Measurements from ENCODE around the gene TRIM45. TPM values are rescaled to one million over a fixed set of nuclear protein-coding genes. Genes with fewer than 3 reads are reported as not detected.

The TRIM45 gene
- polyA plus RNA-seq, 1 of the 3 experiments (the other 2 are of a cell fraction), result 7.4 TPM

- H3F3A ChIP-seq (replicated peaks; ENCODE audit: insufficient read depth), result no peaks in the 10 kb centered on the region
Measured at GRCh38 chr1:117167402-117167801, 45.9 kb upstream of the TRIM45 start.

GRCh38 chr1:117166076-117166475 lies 44.5 kb upstream of the TRIM45 start:
- WGBS (ENCODE audit: low lambda C conversion rate), result 71% methylated on average over 2 of the region's 2 CpGs
- CTCF ChIA-PET, result interaction anchor here (1.3 kb wide), 1 partner anchor 13 kb away, joined by 3 read pairs; no protein-coding TSS in a partner anchor
- no peak overlapping the region for H3K4me3 ChIP-seq (ENCODE audit: low read depth in 2 of 2, low read length in 1 of 2)
- no peak for DNase-seq
- H3K4me1 ChIP-seq (ENCODE audit: control insufficient read depth in 1 of 2, insufficient read depth in 2 of 2, low read depth in 1 of 2, low read length in 1 of 2), result no peaks in the 10 kb centered on the region
- no peaks in the 10 kb centered on the region for H3K9me3 ChIP-seq
- no peaks in the 10 kb centered on the region for H4K20me1 ChIP-seq (ENCODE audit: insufficient read depth)
- no peak overlapping the region for H3K27ac ChIP-seq (ENCODE audit: low read depth in 2 of 2, low read length in 1 of 2)
- H3F3A ChIP-seq (replicated peaks; ENCODE audit: insufficient read depth), result no peaks in the 10 kb centered on the region
- no peaks in the 10 kb centered on the region for H3K27me3 ChIP-seq (ENCODE audit: insufficient read depth)
- H3K4me2 ChIP-seq, result no peak overlapping the region
- H2AFZ ChIP-seq (ENCODE audit: low read depth), result no peak overlapping the region
- H3K9me2 ChIP-seq, result no peaks in the 10 kb centered on the region
- H3K9ac ChIP-seq, result no peak overlapping the region
- H3K79me2 ChIP-seq (ENCODE audit: insufficient read depth), result no peaks in the 10 kb centered on the region
- H3K36me3 ChIP-seq (replicated peaks in 1 of 2; ENCODE audit: control insufficient read depth in 1 of 2, insufficient read depth in 2 of 2, low read length in 1 of 2), result no peaks in the 10 kb centered on the region
- POLR2A ChIA-PET, result no interaction called here
- TF ChIP-seq ELF1 (IDR thresholded peaks at IDR 0.05), result no peak
- TF ChIP-seq, protein P1, sequence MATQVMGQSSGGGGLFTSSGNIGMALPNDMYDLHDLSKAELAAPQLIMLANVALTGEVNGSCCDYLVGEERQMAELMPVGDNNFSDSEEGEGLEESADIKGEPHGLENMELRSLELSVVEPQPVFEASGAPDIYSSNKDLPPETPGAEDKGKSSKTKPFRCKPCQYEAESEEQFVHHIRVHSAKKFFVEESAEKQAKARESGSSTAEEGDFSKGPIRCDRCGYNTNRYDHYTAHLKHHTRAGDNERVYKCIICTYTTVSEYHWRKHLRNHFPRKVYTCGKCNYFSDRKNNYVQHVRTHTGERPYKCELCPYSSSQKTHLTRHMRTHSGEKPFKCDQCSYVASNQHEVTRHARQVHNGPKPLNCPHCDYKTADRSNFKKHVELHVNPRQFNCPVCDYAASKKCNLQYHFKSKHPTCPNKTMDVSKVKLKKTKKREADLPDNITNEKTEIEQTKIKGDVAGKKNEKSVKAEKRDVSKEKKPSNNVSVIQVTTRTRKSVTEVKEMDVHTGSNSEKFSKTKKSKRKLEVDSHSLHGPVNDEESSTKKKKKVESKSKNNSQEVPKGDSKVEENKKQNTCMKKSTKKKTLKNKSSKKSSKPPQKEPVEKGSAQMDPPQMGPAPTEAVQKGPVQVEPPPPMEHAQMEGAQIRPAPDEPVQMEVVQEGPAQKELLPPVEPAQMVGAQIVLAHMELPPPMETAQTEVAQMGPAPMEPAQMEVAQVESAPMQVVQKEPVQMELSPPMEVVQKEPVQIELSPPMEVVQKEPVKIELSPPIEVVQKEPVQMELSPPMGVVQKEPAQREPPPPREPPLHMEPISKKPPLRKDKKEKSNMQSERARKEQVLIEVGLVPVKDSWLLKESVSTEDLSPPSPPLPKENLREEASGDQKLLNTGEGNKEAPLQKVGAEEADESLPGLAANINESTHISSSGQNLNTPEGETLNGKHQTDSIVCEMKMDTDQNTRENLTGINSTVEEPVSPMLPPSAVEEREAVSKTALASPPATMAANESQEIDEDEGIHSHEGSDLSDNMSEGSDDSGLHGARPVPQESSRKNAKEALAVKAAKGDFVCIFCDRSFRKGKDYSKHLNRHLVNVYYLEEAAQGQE (IDR thresholded peaks at IDR 0.05; ENCODE audit: low read depth, low read length), result no peak
- TF ChIP-seq, protein P2, sequence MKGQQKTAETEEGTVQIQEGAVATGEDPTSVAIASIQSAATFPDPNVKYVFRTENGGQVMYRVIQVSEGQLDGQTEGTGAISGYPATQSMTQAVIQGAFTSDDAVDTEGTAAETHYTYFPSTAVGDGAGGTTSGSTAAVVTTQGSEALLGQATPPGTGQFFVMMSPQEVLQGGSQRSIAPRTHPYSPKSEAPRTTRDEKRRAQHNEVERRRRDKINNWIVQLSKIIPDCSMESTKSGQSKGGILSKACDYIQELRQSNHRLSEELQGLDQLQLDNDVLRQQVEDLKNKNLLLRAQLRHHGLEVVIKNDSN (IDR thresholded peaks at IDR 0.05; ENCODE audit: borderline replicate concordance, low read depth), result no peak
- TF ChIP-seq, protein P3, sequence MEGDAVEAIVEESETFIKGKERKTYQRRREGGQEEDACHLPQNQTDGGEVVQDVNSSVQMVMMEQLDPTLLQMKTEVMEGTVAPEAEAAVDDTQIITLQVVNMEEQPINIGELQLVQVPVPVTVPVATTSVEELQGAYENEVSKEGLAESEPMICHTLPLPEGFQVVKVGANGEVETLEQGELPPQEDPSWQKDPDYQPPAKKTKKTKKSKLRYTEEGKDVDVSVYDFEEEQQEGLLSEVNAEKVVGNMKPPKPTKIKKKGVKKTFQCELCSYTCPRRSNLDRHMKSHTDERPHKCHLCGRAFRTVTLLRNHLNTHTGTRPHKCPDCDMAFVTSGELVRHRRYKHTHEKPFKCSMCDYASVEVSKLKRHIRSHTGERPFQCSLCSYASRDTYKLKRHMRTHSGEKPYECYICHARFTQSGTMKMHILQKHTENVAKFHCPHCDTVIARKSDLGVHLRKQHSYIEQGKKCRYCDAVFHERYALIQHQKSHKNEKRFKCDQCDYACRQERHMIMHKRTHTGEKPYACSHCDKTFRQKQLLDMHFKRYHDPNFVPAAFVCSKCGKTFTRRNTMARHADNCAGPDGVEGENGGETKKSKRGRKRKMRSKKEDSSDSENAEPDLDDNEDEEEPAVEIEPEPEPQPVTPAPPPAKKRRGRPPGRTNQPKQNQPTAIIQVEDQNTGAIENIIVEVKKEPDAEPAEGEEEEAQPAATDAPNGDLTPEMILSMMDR (IDR thresholded peaks at IDR 0.05), result no peak
- TF ChIP-seq FOSL2 (IDR thresholded peaks at IDR 0.05; ENCODE audit: borderline replicate concordance, low read depth), result no peak
- TF ChIP-seq RAD21 (IDR thresholded peaks at IDR 0.05; ENCODE audit: low read length), result no peak
- no peak for TF ChIP-seq MEF2A (IDR thresholded peaks at IDR 0.05; ENCODE audit: borderline replicate concordance, low read depth)
- TF ChIP-seq TCF12 (IDR thresholded peaks at IDR 0.05), result no peak
- no peak for TF ChIP-seq TEAD4 (IDR thresholded peaks at IDR 0.05; ENCODE audit: borderline replicate concordance, insufficient read depth)
- TF ChIP-seq FOXJ3 (CRISPR knock-in tag; IDR thresholded peaks at IDR 0.05), result no peak
- TF ChIP-seq EZH2phosphoT487 (IDR thresholded peaks at IDR 0.05; ENCODE audit: borderline replicate concordance, low read depth), result no peak
- no peak for TF ChIP-seq FOXM1 (IDR thresholded peaks at IDR 0.05; ENCODE audit: low read depth)
- no peak for TF ChIP-seq SMC3 (IDR thresholded peaks at IDR 0.05; ENCODE audit: low read depth, low read length)
- no peak for TF ChIP-seq NRF1 (IDR thresholded peaks at IDR 0.05; ENCODE audit: low read depth, low read length)
- TF ChIP-seq TAF1 (IDR thresholded peaks at IDR 0.05; ENCODE audit: borderline replicate concordance, low read depth, low read length), result no peak
- TF ChIP-seq CHD2 (IDR thresholded peaks at IDR 0.05; ENCODE audit: low read length, partially characterized antibody), result no peak
- TF ChIP-seq RFX5 (IDR thresholded peaks at IDR 0.05; ENCODE audit: low read length), result no peak
- TF ChIP-seq GABPA (IDR thresholded peaks at IDR 0.05; ENCODE audit: low read depth), result no peak
- TF ChIP-seq, protein P4, sequence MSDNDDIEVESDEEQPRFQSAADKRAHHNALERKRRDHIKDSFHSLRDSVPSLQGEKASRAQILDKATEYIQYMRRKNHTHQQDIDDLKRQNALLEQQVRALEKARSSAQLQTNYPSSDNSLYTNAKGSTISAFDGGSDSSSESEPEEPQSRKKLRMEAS (IDR thresholded peaks at IDR 0.05; ENCODE audit: low read depth), result no peak
- TF ChIP-seq MXI1 (IDR thresholded peaks at IDR 0.05; ENCODE audit: low read depth, low read length), result no peak

More at GRCh38 chr1:117167402-117167801, 45.9 kb upstream of the TRIM45 start:
- Histone ChIP-seq H4K20me1 (ENCODE audit: insufficient read depth) (no peaks in the 10 kb centered on the region), H3K79me2 (ENCODE audit: insufficient read depth) (no peaks in the 10 kb centered on the region), H2AFZ (ENCODE audit: low read depth) (no peak overlapping the region), H3K9me2 (no peaks in the 10 kb centered on the region), H3K4me1 (ENCODE audit: control insufficient read depth in 1 of 2, insufficient read depth in 2 of 2, low read depth in 1 of 2, low read length in 1 of 2) (no peaks in the 10 kb centered on the region), H3K27me3 (ENCODE audit: insufficient read depth) (no peaks in the 10 kb centered on the region), H3K9me3 (no peaks in the 10 kb centered on the region), H3K9ac (no peak overlapping the region), H3K4me2 (no peak overlapping the region), H3K36me3 (replicated peaks in 1 of 2; ENCODE audit: control insufficient read depth in 1 of 2, insufficient read depth in 2 of 2, low read length in 1 of 2) (no peaks in the 10 kb centered on the region), H3K27ac (ENCODE audit: low read depth in 2 of 2, low read length in 1 of 2) (no peak overlapping the region), H3K4me3 (ENCODE audit: low read depth in 2 of 2, low read length in 1 of 2) (no peak overlapping the region)
- no peak for DNase-seq
- no peak for TF ChIP-seq TEAD4 (IDR thresholded peaks at IDR 0.05; ENCODE audit: borderline replicate concordance, insufficient read depth)
- POLR2A ChIA-PET, result no interaction called here
- CTCF ChIA-PET, result no interaction called here

Measured in SK-N-SH (cell line).